ENCODE measurements around the gene TMED10. TPM values are rescaled to one million over a fixed set of nuclear protein-coding genes. Genes with fewer than 3 reads are reported as not detected.
A peak's percentile ranks its signal among the peaks of the same experiment; 100 is the strongest.

TMED10 gene
- total RNA-seq, 6 experiments from 2014 or later, result 205 to 296 (median 279) TPM

GRCh38 chr14:75221797-75222196, 45.4 kb upstream of the TMED10 start:
- Histone ChIP-seq H3K4me3 (no peak overlapping the region), H3K9me3 (no peaks in the 10 kb centered on the region), H3K36me3 (no peaks in the 10 kb centered on the region), H3K27me3 (no peaks in the 10 kb centered on the region), H3K27ac (no peak overlapping the region), H3K4me1 (peaks cover 0 to 4% (median 2%) of the 10 kb centered on the region in 4 donors)
- ATAC-seq (no peak), DNase-seq (no peak)
- 86% methylated on average over 2 of the region's 2 CpGs for WGBS (ENCODE audit: insufficient coverage, low coverage, low lambda C conversion rate, missing lambda C conversion rate)
- intact Hi-C loops (cut with DNase I), result no loop called here
- TF ChIP-seq CTCF (IDR thresholded peaks at IDR 0.05), result no peak

DNA sequence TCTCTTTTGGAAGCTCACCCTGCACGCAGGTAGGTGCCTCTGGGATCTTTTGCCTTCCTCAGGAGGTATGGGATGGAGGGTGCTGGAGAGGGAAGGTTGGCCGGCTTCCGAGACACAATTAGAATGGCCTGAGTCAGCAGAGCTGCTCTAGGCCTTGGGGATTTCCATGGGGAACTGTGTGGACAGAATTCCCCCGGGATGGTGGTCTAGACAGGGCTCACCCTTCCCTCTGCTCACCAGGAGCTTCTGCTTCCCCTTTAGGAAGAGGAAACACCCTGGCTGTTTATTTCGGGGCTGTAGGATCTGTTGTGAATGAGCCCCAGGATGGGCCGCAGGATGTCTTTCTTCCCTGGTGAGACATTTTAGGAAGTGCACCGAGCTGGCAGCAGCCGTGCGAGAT, 43.7 kb upstream of the TMED10 start:
- Histone ChIP-seq H3K9me3 (no peaks in the 10 kb centered on the region), H3K36me3 (no peaks in the 10 kb centered on the region), H3K27me3 (no peaks in the 10 kb centered on the region), H3K4me3 (no peak overlapping the region), H3K4me1 (peaks cover 0 to 17% (median 7%) of the 10 kb centered on the region in 4 donors), H3K27ac (no peak overlapping the region)
- DNase-seq (no peak), ATAC-seq (no peak)
- 75% methylated on average over 7 of the region's 9 CpGs for WGBS (ENCODE audit: insufficient coverage, low coverage, low lambda C conversion rate, missing lambda C conversion rate)
- intact Hi-C loops (cut with DNase I), result no loop called here
- TF ChIP-seq CTCF (IDR thresholded peaks at IDR 0.05), result no peak
- no peak for TF ChIP-seq POLR2A (IDR thresholded peaks at IDR 0.05)

- DNase-seq (no peak), ATAC-seq (no peak)
- Histone ChIP-seq H3K9me3 (no peaks in the 10 kb centered on the region), H3K27me3 (no peaks in the 10 kb centered on the region), H3K4me1 (peaks cover 0 to 17% (median 7%) of the 10 kb centered on the region in 4 donors), H3K4me3 (no peak overlapping the region), H3K27ac (no peak overlapping the region), H3K36me3 (no peaks in the 10 kb centered on the region)
- intact Hi-C loops (cut with DNase I), result no loop called here
- TF ChIP-seq CTCF (IDR thresholded peaks at IDR 0.05) (no peak), POLR2A (IDR thresholded peaks at IDR 0.05) (no peak)
- 86% methylated on average over 4 of the region's 4 CpGs for WGBS (ENCODE audit: insufficient coverage, low coverage, low lambda C conversion rate, missing lambda C conversion rate)
These were observed 41.2 kb upstream of the TMED10 start for GRCh38 chr14:75217508-75218206.

GRCh38 chr14:75216427-75217006, 40.1 kb upstream of the TMED10 start:
- intact Hi-C loops (cut with DNase I), result no loop called here
- peak overlapping the region in 1 of 3 donors; percentile 30 for H3K27ac ChIP-seq
- peaks cover 0 to 17% (median 7%) of the 10 kb centered on the region in 4 donors for H3K4me1 ChIP-seq
- DNase-seq (peak in 2 of 3 donors; percentile 28 to 61), ATAC-seq (peak; percentile 80 to 89 (median 86))
- H3K36me3 ChIP-seq, result no peaks in the 10 kb centered on the region
- no peak overlapping the region for H3K4me3 ChIP-seq
- no peaks in the 10 kb centered on the region for H3K27me3 ChIP-seq
- no peaks in the 10 kb centered on the region for H3K9me3 ChIP-seq
- TF ChIP-seq POLR2A (IDR thresholded peaks at IDR 0.05) (no peak), CTCF (IDR thresholded peaks at IDR 0.05) (no peak)
- WGBS (ENCODE audit: insufficient coverage, low coverage, low lambda C conversion rate, missing lambda C conversion rate), result 38% methylated on average over 6 of the region's 6 CpGs

Data from right lobe of liver (tissue), 6 donors.